OCI-LY7 (cell line): Measurements from ENCODE around the gene ITPRID2.

ENCODE experiments used
- CTCF ChIP-seq: fragments of 200-600 bp; sonication (generic); conservative IDR thresholded peaks from 2 replicates; pipeline ENCODE4 v1.5.1; 2014; ENCODE audit warnings: mild to moderate bottlenecking, antibody characterized with exemption, low read length, moderate library complexity, mixed read lengths
- EZH2phosphoT487 ChIP-seq: fragments of 200-600 bp; sonication (generic); IDR thresholded peaks from 2 replicates; pipeline ENCODE4 v1.6.1; 2018; ENCODE audit warnings: low read depth, borderline replicate concordance, mild to moderate bottlenecking, mixed run types, antibody characterized with exemption, low read length, moderate library complexity, mixed read lengths

GRCh38 chr2:181918188-181918587 lies 26.7 kb downstream of the ITPRID2 start:
- no peak for TF ChIP-seq CTCF
- TF ChIP-seq EZH2phosphoT487 = no peak
